Activated CD8-positive, alpha-beta T cell treated with anti-CD3 and anti-CD28 coated beads, Interleukin-2, amount 10 ng/mL, durations not matched to agents 7 days and 5 days (primary cell): ENCODE results near the gene DYNC2H1. TPM values are rescaled to one million over a fixed set of nuclear protein-coding genes. Genes with fewer than 3 reads are reported as not detected.

Experiments used
- ATAC-seq: fragments of 150-1000 bp; cut with Tn5 transposase; one replicate; pipeline ENCODE4 v1.10.0; 2021; ENCODE audit warnings: moderate library complexity
- CTCF ChIA-PET: fragments of 350-600 bp; sonication (Branson Sonifier 250); formaldehyde crosslinking; loops from one replicate; lab custom pipeline; 2021; ENCODE audit warnings: antibody characterized with exemption; lab: Charles Lee
- POLR2A ChIA-PET: fragments of 350-600 bp; sonication (Branson Sonifier 250); formaldehyde crosslinking; loops from one replicate; lab custom pipeline; 2021; ENCODE audit warnings: antibody characterized with exemption; lab: Charles Lee
- DNase-seq: peaks from one replicate; pipeline ENCODE4 v3.0.0-alpha.2; 2020
- H3K27ac Mint-ChIP-seq: one replicate; pipeline ENCODE4 v1.8.0; 2021; ENCODE audit warnings: mild to moderate bottlenecking, mixed read lengths
- H3K27me3 Mint-ChIP-seq: one replicate; pipeline ENCODE4 v1.8.0; 2021; ENCODE audit warnings: low read depth, mixed read lengths
- H3K36me3 Mint-ChIP-seq: one replicate; pipeline ENCODE4 v1.8.0; 2021; ENCODE audit warnings: low read depth, mixed read lengths
- H3K4me1 Mint-ChIP-seq: one replicate; pipeline ENCODE4 v1.8.0; 2021; ENCODE audit warnings: low read depth, mixed read lengths
- H3K4me3 Mint-ChIP-seq: one replicate; pipeline ENCODE4 v1.8.0; 2021; ENCODE audit warnings: mild to moderate bottlenecking, mixed read lengths
- H3K9me3 Mint-ChIP-seq: one replicate; pipeline ENCODE4 v1.8.0; 2022; ENCODE audit warnings: mixed read lengths; ENCODE audit not compliant: insufficient read depth
- total RNA-seq, 2 experiments: library from RNA; stranded (reverse); gene quantifications; one replicate each; pipeline ENCODE4 v1.2.3, GENCODE V29; 2021

Gene DYNC2H1
- total RNA-seq, 2 experiments from 2014 or later, result 1.6 to 1.7 TPM

- no peak for DNase-seq
- no peaks in the 10 kb centered on the region for H3K9me3 Mint-ChIP-seq
- no peaks in the 10 kb centered on the region for H3K27me3 Mint-ChIP-seq
- H3K36me3 Mint-ChIP-seq, result no peaks in the 10 kb centered on the region
- ChIA-PET CTCF (no interaction called here), POLR2A (no interaction called here)
- no peak overlapping the region for H3K27ac Mint-ChIP-seq
- no peak overlapping the region for H3K4me3 Mint-ChIP-seq
- H3K4me1 Mint-ChIP-seq, result no peaks in the 10 kb centered on the region
- ATAC-seq, result no peak
Measured at GRCh38 chr11:103528596-103528995, 419.4 kb downstream of the DYNC2H1 start.

- Mint-ChIP-seq H3K4me3 (no peak overlapping the region), H3K27ac (no peak overlapping the region), H3K4me1 (no peaks in the 10 kb centered on the region), H3K9me3 (no peaks in the 10 kb centered on the region), H3K27me3 (no peaks in the 10 kb centered on the region), H3K36me3 (no peaks in the 10 kb centered on the region)
- POLR2A ChIA-PET, result no interaction called here
- no peak for DNase-seq
- CTCF ChIA-PET, result no interaction called here
- ATAC-seq, result no peak
Measured at GRCh38 chr11:103529181-103529684, 420.0 kb downstream of the DYNC2H1 start.

Other genes starting within 250 kb of the DYNC2H1 start
- not detected for gene MMP12, start 234.4 kb upstream of the DYNC2H1 start, total RNA-seq
- gene MMP13, start 153.7 kb upstream of the DYNC2H1 start, total RNA-seq, result not detected
- 10 to 100 TPM; 31.3 to 34.0 TPM for gene DCUN1D5, start 17.3 kb upstream of the DYNC2H1 start, total RNA-seq